Fibroblast of mammary gland (primary cell): ENCODE measurements around the gene CDK14.
A peak's percentile ranks its signal among the peaks of the same experiment; 100 is the strongest.

Experiments used
- DNase-seq: peaks from one replicate; pipeline ENCODE4 v3.0.0-alpha.2; 2010; ENCODE audit warnings: low read depth
- H3K4me3 ChIP-seq: 2 replicates; pipeline ENCODE4 v1.5.1; 2011; ENCODE audit warnings: low read depth, mild to moderate bottlenecking, low read length, moderate library complexity; ENCODE audit not compliant: control insufficient read depth
- TF ChIP-seq, protein P1 (sequence below): conservative IDR thresholded peaks from 2 replicates; pipeline ENCODE4 v1.5.1; 2011; ENCODE audit warnings: low read depth, low read length, inconsistent platforms; ENCODE audit not compliant: control insufficient read depth, insufficient read depth

The CDK14 gene

DNA sequence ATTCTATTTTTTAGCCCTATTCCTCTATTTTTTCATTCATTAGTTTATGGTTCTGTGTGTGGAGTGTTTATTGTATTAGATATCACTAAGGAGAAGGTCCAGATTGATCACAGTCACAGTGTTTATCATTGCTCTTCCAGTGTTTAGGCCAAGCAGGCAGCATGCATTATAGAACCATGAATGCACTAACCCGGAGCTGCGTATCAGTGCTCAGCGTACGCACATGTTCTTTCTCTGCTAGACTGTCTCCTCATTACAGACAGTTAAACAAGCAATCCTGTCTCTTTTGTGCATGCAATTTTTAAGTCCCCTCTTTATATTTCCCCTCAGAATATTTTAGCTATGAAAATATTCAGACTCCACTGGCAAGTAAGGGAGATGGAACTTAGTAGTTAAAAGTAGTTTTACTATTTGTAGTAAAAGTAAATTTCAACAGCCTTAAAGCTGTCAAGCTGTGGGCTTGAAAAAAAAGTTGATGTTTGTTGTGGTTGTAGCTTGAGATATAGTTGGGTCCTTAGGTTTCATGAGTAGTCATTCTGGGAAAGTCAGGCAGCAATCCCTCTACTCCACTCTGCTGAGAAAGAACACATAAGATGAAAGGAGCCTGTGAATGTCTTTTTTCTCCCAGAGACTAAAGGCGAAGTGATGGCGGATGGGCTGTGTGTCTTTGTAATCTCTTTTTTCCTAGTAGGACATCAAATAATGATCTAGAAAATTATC lies 260.4 kb downstream of the CDK14 start:
- TF ChIP-seq, protein P1, sequence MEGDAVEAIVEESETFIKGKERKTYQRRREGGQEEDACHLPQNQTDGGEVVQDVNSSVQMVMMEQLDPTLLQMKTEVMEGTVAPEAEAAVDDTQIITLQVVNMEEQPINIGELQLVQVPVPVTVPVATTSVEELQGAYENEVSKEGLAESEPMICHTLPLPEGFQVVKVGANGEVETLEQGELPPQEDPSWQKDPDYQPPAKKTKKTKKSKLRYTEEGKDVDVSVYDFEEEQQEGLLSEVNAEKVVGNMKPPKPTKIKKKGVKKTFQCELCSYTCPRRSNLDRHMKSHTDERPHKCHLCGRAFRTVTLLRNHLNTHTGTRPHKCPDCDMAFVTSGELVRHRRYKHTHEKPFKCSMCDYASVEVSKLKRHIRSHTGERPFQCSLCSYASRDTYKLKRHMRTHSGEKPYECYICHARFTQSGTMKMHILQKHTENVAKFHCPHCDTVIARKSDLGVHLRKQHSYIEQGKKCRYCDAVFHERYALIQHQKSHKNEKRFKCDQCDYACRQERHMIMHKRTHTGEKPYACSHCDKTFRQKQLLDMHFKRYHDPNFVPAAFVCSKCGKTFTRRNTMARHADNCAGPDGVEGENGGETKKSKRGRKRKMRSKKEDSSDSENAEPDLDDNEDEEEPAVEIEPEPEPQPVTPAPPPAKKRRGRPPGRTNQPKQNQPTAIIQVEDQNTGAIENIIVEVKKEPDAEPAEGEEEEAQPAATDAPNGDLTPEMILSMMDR: no peak
- DNase-seq: no peak

DNA sequence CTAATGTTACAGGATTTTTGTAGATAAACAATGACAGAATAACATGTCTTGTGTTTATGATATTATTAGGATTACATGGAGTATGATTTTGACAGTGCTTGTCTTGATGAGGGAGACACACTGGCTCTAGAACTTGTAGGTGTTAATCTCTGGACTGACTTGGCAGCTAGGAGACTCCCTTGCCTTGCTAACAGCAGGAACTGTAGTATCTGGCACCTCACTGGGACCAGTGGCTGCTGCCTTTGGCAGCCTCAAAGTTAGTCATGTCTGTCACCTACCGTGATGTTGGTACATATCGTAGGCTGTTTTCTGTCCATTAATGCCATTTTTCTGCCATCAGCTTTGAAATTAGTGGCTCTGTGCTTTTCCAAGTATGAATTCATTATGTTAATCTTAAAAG lies 261.5 kb downstream of the CDK14 start:
- H3K4me3 ChIP-seq: no peak overlapping the region
- TF ChIP-seq, protein P1: no peak
- no peak for DNase-seq

More for the DNA sequence above, 260.4 kb downstream of the CDK14 start:
- no peak overlapping the region for H3K4me3 ChIP-seq

DNA sequence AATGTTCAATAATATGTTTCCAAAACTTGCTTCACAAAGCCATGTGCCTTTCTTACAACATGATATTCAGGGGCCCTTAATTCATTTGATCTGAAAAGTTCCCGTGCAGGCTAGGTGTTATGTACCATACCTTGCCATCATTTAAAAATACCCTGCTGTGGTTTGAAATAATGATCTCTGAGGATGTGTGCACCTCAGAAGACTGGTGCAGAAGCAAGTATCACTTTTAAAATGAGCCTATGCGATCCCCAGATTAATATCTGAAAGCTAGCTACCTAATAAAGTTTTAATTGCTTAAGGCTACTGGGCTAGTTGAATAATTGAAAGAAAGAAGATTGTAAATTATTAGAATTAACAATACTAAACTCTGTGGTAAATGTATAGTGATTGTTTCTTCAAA lies 262.4 kb downstream of the CDK14 start:
- DNase-seq: no peak
- TF ChIP-seq, protein P1: no peak
- H3K4me3 ChIP-seq: no peak overlapping the region

DNA sequence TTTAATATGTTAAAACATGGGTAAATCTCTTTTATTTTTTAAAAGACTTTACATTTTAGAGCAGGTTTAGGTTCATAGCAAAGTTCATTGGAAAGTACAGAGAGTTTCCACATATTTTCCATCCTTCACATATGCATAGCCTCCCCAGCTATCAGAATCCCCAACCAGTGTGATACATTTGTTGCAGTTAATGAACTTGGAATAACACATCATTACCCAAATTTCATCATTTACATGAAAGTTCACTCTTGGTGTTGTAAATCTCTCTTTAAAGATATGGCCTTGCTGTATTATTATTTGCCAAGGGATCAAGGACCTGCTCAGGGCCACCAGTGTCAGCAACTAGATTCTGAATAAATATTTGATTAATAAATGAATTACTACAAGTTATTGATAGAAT lies 263.4 kb downstream of the CDK14 start:
- TF ChIP-seq, protein P1: no peak
- DNase-seq: no peak

DNA sequence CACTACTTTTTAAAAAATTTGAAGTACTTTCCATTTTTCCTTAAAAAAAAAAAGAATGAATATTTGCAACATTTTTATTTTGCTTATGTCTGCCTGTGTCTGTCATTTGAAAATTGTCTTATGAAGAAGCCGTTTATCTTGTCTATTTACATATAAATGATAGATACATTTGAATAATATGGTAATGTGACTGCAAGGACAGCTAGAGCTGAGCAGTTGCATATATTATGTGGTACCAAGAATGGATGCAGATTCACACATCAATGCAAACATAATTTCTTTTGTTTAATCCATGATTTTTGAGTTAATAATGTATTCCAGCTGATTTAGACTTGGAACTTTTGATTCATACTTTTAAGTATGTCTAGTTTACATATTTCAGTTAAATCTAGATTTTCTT lies 268.0 kb downstream of the CDK14 start:
- TF ChIP-seq, protein P1: no peak
- H3K4me3 ChIP-seq: no peak overlapping the region
- no peak for DNase-seq

More for the DNA sequence above, 263.4 kb downstream of the CDK14 start:
- no peak overlapping the region for H3K4me3 ChIP-seq

DNA sequence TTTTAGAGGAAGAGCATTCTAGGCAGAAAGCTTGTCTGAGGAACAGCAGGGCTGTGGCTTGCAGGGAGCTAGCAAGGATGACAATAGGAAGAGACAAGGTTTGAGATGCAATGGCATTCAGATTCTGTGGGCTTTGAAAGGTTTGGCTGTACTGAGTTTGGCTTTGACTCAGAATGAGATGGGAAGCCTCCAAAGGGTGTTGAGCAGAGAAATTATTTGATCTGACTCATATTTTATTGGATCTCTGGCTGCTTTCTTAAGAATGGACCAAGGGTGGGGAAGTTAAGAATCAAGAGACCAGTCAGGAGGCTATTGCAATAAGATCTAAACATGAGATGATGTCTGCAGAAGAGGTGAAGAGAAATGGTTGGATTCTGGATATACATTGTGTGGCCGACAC lies 273.2 kb downstream of the CDK14 start:
- DNase-seq: peak; percentile 10
- TF ChIP-seq, protein P1: no peak
- H3K4me3 ChIP-seq: no peak overlapping the region
